Measurements from ENCODE around the gene TCEAL8.

Gene TCEAL8

DNA sequence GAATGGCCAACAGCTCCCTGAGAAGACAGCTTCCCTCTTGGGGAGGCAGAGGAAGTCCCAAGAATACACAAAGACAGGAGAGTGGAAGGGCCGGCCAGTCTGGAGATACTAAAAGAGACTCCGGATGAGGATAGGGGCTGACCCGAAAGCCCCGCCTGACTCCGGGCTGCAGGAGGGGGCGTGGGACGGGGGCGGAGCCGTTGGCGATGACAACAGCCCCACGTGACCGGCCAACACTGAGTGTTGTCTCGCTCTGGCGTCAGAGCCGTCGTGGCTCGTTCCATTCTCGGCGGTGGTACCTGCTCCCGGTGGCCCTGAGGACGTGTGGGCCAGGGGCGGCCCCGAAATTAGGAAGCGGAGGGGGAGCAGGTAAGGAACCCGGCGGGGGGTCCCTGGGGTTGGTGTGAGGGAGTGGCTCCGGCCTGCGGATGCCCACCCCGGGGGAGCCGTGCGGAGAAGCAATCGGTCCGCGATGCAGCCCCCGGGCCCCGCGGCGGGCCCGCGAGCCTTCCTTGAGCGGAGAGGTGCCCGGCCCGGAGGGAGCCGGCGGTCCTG is 40.0 kb downstream of the TCEAL8 start, which contains the start of gene BEX4:
Gene BEX4, plus strand, starts transcription at position 239 of the 555 bp plus-strand sequence. CDS start 1,046 bp downstream, outside the sequence.
- DNase-seq (ENCODE audit: low spot score) = peak; percentile 53

DNA sequence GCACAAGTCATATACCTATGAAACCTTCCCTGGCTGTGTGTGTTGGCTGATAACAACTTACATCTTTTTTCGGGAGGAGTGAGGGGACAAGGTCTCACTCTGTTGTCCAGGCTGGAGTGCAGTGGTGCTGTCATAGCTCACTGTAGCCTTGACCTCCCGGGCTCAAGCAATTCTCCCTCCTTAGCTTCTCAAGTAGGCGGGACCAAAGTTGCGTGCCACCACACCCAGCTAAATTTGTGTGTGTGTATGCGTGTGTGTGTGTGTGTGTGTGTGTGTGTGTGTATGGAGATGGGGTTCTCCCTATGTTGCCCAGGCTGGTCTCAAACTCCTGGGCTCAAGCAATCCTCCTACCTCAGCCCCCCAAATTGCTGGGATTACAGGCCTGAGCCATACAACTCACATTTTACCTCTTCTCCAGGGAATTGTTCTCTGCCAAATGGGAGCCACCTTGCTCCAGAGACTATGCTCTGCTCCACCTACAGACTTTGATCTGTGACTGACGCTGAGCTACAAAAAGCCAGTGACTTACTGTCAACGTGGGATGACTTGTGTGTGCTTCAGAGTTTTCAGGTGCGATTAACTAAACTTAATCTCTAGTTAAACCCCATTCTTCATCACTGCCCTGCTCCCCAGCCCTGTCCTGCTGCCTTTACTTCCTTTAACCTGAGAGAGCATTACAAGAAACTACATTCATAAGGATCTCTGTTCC is 42.1 kb downstream of the TCEAL8 start:
- no peak for DNase-seq (ENCODE audit: low spot score)

DNA sequence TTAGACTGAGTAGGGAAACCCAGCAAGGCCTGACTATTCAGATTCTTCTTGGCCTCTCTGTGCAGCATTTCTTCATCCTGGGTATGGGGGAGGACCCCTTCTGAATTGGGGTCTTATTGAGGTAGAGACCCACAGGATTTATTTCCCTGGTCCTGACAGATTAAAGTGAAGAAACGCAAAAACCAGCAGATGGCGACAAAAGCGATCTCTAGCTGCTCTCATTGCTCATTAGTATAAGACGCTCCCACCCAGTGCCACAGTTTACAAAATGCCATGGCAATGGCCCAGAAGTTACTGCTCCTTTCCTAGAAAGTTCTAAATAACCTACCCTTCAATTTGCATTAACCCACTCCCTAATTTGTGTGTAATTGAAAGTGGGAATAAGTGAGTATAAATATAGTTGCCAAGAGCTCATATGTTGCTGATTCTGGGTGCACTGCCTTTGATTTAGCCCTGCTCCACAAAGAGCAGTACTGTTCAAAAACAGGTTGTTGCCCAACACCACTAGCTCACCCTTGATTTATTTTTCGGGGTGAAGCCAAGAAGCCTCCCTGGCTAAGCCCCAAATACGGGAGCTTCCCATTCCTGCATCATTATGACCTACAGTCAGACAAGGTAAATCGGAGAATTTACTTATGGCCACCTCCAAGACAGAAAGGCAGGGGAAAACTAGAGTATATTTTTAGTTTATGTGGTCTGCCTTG is 43.8 kb downstream of the TCEAL8 start:
- DNase-seq (ENCODE audit: low spot score) = no peak

DNA sequence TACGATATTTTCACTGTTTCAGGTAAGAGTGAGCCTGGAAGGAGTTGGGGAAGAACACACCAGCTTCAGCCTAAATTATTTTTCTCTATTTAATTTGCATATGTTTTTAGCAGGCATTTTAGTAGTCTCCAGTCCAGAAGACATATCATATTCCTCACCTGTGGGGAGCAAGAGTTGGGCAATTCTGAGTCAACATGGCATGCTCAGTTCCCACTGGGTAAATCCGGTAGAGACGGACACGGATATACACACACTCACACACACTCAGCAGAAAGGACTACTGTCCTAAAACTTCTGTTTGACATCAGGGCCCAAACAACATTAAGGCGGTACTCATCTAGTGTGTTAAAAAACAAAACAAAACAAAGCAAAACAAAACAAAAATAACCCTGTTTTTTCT is 44.9 kb downstream of the TCEAL8 start:
- DNase-seq (ENCODE audit: low spot score) = no peak
